GM19351 (cell line): Measurements from ENCODE around the gene NRXN3.

Experiments
- ATAC-seq: cut with Tn5 transposase; IDR thresholded peaks from one replicate; pipeline ENCODE4 v1.9.1; 2021; ENCODE audit warnings: mild to moderate bottlenecking, moderate library complexity; ENCODE audit not compliant: unreplicated experiment

NRXN3 gene

DNA sequence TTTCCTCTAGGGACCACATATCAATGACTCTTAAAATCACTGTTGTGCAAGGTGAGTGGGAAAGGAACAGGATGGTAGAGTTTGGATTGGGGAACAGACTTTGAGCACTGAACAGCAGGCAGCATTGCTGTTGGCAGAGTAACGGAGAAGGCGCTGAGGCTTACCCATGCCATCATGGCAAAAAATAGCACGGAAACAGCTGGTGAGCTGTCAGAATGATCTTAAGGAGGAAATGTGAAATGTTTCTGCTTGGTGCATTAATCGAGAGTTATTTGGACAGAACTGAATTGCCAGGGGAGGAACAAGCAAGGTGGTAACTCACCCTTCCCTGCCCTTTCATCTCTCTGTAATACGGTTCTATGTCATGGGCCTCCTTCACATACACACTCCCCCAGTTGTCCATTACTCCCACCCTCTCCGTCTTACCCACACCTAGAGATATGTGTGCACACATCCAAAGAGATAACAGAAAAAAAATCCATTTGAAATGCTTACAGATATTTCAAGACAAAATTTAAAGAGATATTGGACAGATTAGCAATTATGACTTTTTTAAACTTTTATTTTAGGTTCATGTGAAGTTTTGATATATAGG is 1468.6 kb downstream of the NRXN3 start:
- no peak for ATAC-seq

- ATAC-seq, result no peak
These were observed 1469.4 kb downstream of the NRXN3 start for GRCh38 chr14:79639613-79640012.

GRCh38 chr14:79641371-79641770 is 1471.2 kb downstream of the NRXN3 start:
- no peak for ATAC-seq

DNA sequence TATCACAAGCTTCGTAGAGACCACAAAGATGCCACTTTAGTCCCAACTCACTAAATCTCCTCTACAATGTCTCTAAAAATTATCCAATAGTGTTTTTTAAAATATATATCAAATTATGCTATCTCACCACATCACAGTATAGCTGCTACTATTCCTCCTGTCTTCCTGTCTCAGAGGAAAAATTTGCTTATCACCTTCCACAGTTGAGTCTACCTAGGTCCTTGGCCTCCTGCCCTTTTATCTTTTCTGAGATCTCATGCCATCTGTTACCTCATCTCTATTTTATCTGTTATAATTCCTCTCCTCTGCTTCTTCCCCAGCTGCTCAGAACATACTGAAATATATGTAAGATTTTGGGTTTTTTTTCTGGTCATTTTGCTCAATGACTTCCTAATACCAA is 1473.0 kb downstream of the NRXN3 start:
- ATAC-seq, result no peak

DNA sequence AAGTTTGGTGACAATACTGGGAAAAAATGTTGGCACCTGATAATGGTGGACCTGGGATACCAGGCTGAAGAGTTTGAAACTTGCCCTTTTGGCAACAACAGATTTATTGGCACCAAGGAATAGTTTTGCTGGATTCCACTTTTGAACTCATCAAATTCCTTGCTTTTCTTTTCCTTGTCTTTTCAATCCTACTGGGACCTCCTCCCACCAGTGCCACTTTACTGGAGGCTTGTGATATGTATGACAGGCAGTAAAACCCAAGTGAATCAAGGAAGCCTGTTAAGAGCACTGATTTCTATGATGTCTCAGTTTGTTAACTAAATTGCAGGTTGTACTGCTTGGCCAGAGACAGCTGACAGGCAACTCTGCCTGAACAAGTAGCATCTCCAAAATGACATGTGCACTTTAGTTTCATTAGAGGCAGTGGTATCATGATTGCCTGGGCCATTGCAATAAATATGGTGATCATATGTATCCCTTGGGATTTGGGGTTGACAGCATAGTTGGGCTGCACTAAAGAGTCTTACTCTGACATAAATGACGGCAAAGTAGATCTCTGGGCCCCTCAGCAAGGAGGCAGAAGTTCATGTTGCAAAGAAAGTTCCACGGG is 1475.7 kb downstream of the NRXN3 start:
- no peak for ATAC-seq

- ATAC-seq, result no peak
These were observed 1479.7 kb downstream of the NRXN3 start for GRCh38 chr14:79649856-79650255.

- ATAC-seq, result no peak
These were observed 1482.5 kb downstream of the NRXN3 start for GRCh38 chr14:79652513-79653307.

DNA sequence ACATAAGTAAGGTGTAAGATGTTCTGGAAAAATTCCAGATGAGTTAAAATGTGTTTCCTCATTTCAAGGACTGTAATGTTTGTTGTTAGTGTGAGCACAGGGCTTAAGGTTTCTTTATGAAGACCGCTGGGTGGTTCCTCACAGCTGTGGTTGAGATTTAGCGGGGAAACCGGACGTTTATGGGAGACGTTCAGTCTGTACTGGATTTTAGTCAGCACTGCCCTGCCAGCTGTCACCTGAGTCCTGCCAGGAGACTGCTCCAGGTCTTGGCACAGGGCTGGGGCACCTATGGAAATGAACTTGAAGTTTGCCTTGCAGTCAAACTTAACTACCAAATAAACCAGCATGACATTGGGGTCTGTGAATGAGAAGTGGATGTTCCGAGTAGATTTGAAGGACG is 1485.9 kb downstream of the NRXN3 start:
- no peak for ATAC-seq

GRCh38 chr14:79656496-79656895 is 1486.3 kb downstream of the NRXN3 start:
- no peak for ATAC-seq

DNA sequence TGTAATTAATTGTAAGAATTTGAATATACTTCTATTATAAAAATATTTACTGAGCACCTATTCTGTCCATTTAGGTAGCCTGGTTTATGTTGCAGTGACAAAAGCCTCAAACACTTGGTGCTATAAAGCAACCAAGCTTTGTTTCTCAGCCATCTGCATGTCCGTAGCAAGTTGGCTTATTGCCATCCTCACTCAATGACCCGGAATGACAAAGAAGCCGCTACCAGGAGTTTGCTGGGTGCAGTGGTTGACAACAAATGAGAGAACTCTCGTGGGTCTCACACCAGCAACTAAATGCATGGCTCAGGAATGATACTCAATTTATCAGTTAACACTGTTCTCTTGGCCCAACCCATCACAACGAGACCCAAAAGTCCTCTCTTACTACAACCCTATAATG is 1488.0 kb downstream of the NRXN3 start:
- no peak for ATAC-seq

DNA sequence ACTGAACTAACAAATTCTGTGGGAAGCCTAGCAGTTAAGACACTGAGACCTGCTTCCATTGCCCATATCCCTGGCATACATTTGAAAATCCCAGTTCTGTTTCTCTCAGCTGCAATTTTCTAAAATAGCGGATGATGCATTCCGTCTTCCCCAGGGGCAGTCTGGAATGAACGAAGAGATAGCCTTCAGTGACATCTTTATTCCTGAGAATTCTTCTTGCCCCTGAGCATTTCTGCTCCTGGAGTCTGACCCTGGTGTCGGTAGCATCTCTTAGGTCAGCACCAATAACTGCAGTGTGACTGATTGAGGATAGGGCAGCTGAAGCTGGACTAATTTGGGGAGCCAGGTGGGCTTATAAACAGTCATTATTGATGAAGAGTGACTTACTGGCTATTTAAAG is 1488.6 kb downstream of the NRXN3 start:
- ATAC-seq, result no peak

DNA sequence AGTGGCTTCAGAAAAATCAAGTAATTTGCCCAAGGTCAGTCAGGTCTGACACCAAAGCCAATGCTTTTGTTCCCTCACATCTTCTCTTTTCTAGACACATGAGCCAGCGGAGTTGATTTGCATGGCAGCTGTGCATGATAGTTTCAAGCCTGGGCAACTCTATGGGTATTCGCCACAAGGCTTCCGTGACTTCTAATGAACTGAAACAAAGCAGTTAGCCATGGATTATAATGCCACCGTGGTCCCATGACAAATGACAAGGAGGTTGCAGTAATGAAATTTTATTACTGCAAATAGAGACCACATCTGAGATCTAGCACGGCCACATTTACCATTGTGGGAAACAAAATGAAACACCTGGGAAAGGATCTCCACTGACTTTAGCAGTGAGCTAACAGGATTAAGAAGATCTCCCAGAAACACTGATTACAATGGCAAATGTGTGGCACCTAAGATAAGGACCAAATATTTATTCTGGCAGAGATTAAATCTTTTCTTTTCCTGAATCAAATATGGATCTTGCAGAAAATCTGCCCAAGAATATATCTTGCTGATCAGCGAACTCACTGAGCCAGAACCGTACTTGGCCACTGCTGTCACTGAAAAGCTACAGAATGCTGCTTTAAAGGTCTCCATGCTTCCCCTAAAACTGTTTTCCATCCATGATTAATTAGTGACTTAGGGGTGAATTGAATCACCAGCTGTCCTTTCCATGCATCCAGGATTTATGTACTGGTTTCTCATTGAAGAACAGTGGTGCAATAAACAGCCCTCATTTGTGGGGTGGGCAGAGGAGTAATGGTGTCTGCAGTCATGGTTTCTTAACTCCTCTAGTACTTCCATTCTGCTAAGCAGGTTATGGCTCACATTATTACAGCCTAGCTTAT is 1490.1 kb downstream of the NRXN3 start:
- no peak for ATAC-seq

DNA sequence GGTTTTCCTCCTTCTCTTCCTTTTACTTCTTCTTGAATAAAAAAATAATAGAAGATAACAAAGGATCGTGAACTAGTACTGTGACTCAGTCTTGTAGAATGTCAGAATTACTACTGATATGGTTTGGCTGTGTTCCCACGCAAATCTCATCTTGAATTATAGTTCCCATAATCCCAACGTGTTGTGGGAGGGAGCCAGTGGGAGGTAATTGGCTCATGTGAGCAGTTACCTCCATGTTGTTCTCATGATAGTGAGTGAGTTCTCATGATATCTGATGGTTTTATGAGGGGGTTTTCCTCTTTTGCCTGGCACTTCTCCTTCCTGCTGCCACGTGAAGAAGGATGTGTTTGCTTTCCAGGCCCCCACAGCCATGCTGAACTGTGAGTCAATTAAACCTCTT is 1491.6 kb downstream of the NRXN3 start:
- ATAC-seq, result no peak

GRCh38 chr14:79663453-79663852 is 1493.3 kb downstream of the NRXN3 start:
- ATAC-seq, result no peak

DNA sequence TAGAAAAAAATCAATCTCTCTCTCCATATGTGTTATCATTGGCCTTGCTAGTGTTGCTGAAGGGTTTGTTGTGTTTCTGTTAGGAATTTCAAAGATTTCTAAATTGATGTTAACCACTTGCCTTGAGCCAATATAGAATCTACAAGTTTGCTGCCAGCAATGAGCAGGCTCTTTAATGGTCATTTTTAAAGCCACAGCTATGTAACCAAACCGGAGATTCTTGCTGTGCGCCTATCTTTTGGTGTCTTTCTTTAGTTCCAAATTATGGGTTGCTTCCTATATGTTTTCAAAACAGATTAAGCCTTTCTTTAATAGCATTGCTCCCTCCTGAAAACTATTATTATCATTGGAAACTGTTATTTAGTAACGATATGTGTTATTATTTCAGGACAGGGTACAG is 1495.4 kb downstream of the NRXN3 start:
- ATAC-seq, result no peak

- no peak for ATAC-seq
These were observed 1498.8 kb downstream of the NRXN3 start for GRCh38 chr14:79668951-79669350.

GRCh38 chr14:79670811-79671210 is 1500.6 kb downstream of the NRXN3 start:
- no peak for ATAC-seq

- ATAC-seq, result no peak
These were observed 1509.9 kb downstream of the NRXN3 start for GRCh38 chr14:79680087-79680486.

GRCh38 chr14:79686196-79686595 is 1516.0 kb downstream of the NRXN3 start:
- no peak for ATAC-seq

DNA sequence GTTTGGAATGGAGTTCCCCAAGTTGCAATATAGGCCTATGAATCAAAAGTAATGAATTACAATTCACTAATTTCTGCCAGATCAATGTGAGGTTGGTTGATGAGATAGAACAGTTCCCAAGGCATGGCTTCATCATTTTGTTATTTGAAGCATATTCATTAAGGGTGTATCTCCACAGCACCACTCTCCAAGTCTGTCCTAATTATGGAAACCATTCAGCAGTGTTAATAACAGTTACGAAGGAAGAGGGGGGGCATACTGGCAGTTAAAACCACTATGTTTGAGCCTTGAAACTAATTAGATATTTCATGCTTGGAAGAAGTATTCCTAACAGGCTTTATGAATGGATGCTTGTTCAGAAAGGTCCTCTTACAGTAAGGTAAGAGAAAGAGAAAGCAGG is 1520.8 kb downstream of the NRXN3 start:
- ATAC-seq, result no peak

GRCh38 chr14:79693935-79694334 is 1523.8 kb downstream of the NRXN3 start:
- no peak for ATAC-seq
